ENCODE results near the gene SLC24A4. TPM values are rescaled to one million over a fixed set of nuclear protein-coding genes. Genes with fewer than 3 reads are reported as not detected.

Gene SLC24A4
- total RNA-seq, 2 donors from 2014 or later = 2.7 to 4.4 TPM

DNA sequence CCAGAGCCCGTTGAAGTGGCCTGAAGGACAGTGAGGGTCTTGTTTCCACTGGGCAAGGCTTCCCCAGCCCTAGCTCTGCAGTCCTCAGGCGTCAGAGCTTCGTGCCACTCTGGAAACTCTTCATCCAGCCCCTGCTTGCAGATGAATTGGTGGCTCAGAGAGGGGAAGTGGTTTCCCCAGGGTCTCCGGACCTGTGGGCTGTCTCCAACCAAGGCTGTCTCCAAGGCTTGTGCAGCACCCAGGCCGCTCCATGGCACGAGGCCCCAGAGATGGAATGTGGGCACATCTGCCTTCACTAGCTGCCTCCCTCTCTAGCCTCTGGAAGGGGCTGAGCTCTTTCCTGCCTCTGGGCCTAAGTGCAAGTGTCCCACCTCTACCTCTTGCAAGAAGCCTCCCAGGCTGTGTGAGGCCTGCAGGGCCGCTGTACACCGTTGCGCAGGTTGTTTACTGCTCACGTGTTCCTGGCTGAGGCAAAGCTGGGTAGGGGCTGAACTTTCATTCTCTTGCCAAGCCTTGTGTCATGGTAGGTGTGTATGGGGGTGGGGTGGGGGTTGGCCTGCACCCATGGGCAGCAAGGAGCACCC is 201.7 kb downstream of the SLC24A4 start:
- ATAC-seq (ENCODE audit: insufficient number of reproducible peaks, low FRiP score, low read depth) (no peak), DNase-seq (ENCODE audit: low spot score) (no peak)
- Histone ChIP-seq H3K27ac (no peak overlapping the region), H3K27me3 (replicated peaks; ENCODE audit: insufficient read depth) (no peaks in the 10 kb centered on the region), H3K4me1 (ENCODE audit: control insufficient read depth in 1 of 2, low read depth in 2 of 2) (peaks cover 9 to 30% of the 10 kb centered on the region in 2 donors), H3K36me3 (no peaks in the 10 kb centered on the region), H3K4me3 (no peak overlapping the region), H3K9me3 (no peaks in the 10 kb centered on the region)
- TF ChIP-seq, protein P1, sequence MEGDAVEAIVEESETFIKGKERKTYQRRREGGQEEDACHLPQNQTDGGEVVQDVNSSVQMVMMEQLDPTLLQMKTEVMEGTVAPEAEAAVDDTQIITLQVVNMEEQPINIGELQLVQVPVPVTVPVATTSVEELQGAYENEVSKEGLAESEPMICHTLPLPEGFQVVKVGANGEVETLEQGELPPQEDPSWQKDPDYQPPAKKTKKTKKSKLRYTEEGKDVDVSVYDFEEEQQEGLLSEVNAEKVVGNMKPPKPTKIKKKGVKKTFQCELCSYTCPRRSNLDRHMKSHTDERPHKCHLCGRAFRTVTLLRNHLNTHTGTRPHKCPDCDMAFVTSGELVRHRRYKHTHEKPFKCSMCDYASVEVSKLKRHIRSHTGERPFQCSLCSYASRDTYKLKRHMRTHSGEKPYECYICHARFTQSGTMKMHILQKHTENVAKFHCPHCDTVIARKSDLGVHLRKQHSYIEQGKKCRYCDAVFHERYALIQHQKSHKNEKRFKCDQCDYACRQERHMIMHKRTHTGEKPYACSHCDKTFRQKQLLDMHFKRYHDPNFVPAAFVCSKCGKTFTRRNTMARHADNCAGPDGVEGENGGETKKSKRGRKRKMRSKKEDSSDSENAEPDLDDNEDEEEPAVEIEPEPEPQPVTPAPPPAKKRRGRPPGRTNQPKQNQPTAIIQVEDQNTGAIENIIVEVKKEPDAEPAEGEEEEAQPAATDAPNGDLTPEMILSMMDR (IDR thresholded peaks at IDR 0.05) = no peak

GRCh38 chr14:92525322-92526095 is 202.5 kb downstream of the SLC24A4 start:
- H3K9me3 ChIP-seq = no peaks in the 10 kb centered on the region
- H3K27me3 ChIP-seq (replicated peaks; ENCODE audit: insufficient read depth) = no peaks in the 10 kb centered on the region
- H3K4me3 ChIP-seq = no peak overlapping the region
- DNase-seq (ENCODE audit: low spot score) = no peak
- no peak overlapping the region for H3K27ac ChIP-seq
- peaks cover 9 to 28% of the 10 kb centered on the region in 2 donors for H3K4me1 ChIP-seq (ENCODE audit: control insufficient read depth in 1 of 2, low read depth in 2 of 2)
- ATAC-seq (ENCODE audit: insufficient number of reproducible peaks, low FRiP score, low read depth) = no peak
- H3K36me3 ChIP-seq = no peaks in the 10 kb centered on the region
- TF ChIP-seq, protein P1 (IDR thresholded peaks at IDR 0.05) = no peak

DNA sequence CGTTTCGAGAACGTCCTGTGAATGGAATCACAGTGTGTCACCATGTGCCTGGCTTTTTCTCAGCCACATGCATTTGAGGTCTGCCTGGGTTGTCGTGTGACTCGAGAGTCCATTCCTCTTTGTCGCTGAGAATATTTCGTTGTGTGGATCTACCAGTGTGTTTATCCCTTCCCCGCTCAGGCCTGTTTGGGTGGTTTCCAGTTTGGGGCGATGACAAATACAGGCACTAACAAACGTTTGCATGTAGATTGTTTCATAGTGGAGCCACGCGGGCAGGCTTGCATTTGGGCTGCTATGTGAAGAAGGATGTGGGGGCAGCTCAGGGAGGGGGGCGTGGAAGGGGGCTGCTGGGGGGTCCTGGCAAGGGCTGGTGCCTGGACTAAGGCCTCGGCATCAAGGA is 204.8 kb downstream of the SLC24A4 start:
- Histone ChIP-seq H3K27ac (no peak overlapping the region), H3K27me3 (replicated peaks; ENCODE audit: insufficient read depth) (no peaks in the 10 kb centered on the region), H3K4me3 (no peak overlapping the region), H3K4me1 (ENCODE audit: control insufficient read depth in 1 of 2, low read depth in 2 of 2) (peaks cover 19 to 32% of the 10 kb centered on the region in 2 donors), H3K9me3 (no peaks in the 10 kb centered on the region), H3K36me3 (no peaks in the 10 kb centered on the region)
- TF ChIP-seq, protein P1 (IDR thresholded peaks at IDR 0.05) = no peak
- no peak for DNase-seq (ENCODE audit: low spot score)
- ATAC-seq (ENCODE audit: insufficient number of reproducible peaks, low FRiP score, low read depth) = no peak

GRCh38 chr14:92528486-92529100 is 205.6 kb downstream of the SLC24A4 start:
- Histone ChIP-seq H3K27ac (no peak overlapping the region), H3K4me1 (ENCODE audit: control insufficient read depth in 1 of 2, low read depth in 2 of 2) (peaks cover 20 to 40% of the 10 kb centered on the region in 2 donors), H3K4me3 (no peak overlapping the region), H3K9me3 (no peaks in the 10 kb centered on the region), H3K36me3 (no peaks in the 10 kb centered on the region), H3K27me3 (replicated peaks; ENCODE audit: insufficient read depth) (no peaks in the 10 kb centered on the region)
- ATAC-seq (ENCODE audit: insufficient number of reproducible peaks, low FRiP score, low read depth) (no peak), DNase-seq (ENCODE audit: low spot score) (no peak)
- TF ChIP-seq, protein P1 (IDR thresholded peaks at IDR 0.05) = no peak

GRCh38 chr14:92529903-92530302 is 206.9 kb downstream of the SLC24A4 start:
- TF ChIP-seq, protein P1 (IDR thresholded peaks at IDR 0.05) = no peak
- no peak for DNase-seq (ENCODE audit: low spot score)
- Histone ChIP-seq H3K36me3 (no peaks in the 10 kb centered on the region), H3K4me3 (no peak overlapping the region), H3K9me3 (no peaks in the 10 kb centered on the region), H3K27ac (no peak overlapping the region), H3K27me3 (replicated peaks; ENCODE audit: insufficient read depth) (no peaks in the 10 kb centered on the region), H3K4me1 (ENCODE audit: control insufficient read depth in 1 of 2, low read depth in 2 of 2) (peaks cover 15 to 29% of the 10 kb centered on the region in 2 donors)
- no peak for ATAC-seq (ENCODE audit: insufficient number of reproducible peaks, low FRiP score, low read depth)
